NCI-H2029 (cell line): ENCODE data around the gene CD209.
"Not testable (repeated sequence)": the region's sequence is repeated elsewhere in the genome, so short reads cannot be mapped to it uniquely, and the experiment has no call there.

ENCODE experiments used
- DNase-seq: peaks from one replicate; lab custom pipeline; 2025; lab: John Stamatoyannopoulos, UW

The CD209 gene

DNA sequence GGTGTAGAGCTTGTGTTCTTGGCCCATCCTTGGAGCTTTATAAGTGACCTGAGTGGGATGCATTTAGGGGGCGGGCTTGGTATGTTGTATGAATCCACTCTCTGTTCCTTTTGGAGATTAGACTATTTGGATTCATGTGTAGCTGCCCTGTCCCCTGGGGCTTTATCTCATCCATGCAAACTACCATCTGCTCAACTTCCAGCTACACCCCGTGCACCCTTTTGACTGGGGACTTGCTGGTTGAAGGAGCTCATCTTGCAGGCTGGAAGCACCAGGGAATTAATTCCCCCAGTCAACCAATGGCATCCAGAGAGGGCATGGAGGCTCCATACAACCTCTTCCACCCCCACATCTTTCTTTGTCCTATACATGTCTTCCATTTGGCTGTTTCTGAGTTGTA lies 21.8 kb upstream of the CD209 start:
- no peak for DNase-seq

DNA sequence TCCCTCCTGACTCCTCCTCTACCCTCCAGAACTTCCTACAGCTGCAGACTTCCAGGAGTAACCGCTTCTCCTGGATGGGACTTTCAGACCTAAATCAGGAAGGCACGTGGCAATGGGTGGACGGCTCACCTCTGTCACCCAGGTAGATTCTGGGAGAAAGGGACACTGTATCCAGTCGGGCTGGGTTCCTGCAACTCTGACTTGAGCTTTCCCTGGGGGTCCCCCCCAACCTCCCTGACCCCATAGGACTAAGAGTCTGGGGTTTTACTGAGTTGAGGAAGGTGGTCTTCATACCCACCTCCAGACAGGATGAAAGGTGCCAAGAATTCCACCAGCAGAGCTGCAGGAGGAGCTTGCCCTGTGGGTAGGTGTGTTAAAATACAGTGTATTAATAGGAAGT lies 20.2 kb upstream of the CD209 start:
- DNase-seq: no peak

DNA sequence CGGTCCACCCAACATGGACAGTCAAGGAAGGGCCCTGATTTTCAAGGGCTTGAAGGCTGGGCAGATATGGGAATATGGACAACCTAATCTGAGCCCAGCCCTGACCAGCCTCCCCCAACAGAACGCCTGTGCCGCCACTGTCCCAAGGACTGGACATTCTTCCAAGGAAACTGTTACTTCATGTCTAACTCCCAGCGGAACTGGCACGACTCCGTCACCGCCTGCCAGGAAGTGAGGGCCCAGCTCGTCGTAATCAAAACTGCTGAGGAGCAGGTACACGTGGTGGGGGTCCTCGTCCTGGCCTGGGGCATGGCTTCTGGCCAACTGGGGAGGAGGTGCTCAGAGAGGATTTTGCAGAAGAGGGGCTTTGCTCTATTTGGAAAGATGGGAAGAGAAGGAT lies 19.2 kb upstream of the CD209 start:
- no peak for DNase-seq

DNA sequence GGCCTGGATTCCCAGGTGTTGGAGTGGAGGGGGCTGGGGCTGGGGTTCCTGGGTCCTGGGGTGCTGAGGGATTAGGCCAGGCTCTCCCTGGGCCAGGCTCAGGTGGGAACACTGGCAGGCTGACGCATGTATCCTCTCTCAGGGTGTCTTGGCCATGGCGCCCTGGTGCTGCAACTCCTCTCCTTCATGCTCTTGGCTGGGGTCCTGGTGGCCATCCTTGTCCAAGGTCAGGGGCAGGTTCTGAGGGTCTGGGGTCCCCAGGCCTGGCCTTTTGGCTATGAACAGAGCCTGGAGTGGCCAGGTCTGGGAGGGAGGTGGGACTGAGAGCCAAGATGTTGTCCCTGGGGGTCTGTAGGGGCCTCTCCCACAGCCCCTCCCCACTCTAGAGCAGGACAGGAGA lies 17.7 kb upstream of the CD209 start:
- not testable (repeated sequence) for DNase-seq

DNA sequence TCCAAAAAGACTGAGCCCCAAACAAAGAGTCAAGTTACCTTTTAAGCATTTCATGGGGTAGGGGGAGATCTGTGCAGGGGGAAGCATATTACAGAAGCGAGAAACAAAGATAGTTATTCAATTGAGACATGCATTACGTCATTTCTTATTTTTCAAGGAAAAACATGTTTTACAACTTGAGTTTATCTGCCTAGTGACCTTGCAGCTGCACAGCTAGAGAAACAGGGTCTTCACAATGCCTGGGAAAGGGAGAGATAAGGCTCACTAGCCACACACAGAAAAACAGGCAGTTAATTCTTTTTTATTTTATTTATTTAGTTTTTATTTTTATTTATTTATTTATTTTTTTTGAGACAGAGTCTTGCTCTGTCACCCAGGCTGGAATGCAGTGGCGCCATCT lies 16.8 kb upstream of the CD209 start:
- DNase-seq: not testable (repeated sequence)

DNA sequence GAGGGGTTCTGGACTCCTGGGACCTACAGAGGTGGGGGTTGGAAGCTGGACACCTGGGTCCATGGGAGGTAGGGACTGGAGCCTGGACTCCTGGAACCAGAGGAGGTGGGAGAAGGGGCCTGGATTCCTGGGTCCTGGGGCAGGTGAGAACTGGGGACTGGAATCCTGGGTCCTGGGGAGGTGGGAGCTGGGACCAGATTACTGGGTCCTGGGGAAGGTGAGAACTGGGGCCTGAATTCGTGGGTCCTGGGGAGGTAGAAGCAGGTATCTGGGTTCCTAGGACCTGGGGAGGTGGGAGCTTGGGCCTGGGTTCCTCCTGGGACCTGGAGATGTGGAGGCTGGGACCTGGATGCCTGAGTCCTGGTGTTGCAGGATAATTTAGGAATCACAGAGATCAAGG lies 16.4 kb upstream of the CD209 start:
- no peak for DNase-seq

DNA sequence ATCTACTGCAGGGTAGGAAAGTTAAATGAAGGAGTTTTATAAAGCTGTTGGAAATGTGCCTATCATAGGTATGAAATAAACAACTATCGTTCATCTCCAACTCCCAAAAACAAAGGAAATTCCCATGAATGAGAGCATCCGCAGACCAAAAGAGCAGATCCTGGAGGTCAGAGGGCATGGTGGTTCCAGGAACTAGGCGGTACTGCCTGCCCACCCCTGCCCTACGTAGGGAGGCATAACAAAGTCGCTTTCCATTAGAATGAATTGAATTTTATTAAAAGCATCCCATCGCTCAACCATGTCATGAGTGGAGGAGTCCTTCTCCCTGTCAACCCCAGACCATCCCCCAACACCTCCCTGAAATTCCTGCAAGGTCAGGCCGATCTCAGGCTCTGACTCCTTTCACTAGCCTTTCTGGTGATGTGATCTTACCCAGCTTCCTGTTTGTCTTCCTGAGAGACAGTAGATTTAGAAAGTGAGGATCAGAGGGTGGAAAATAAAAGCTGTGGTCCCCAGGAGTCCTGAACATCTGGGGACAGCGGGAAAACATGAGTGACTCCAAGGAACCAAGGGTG lies 15.5 kb upstream of the CD209 start, which contains the start of gene CLEC4M:
Gene CLEC4M (plus strand): TSS at position 525 of the 575 bp plus-strand sequence. CDS start 24 bp downstream, at position 549.
- no peak for DNase-seq

DNA sequence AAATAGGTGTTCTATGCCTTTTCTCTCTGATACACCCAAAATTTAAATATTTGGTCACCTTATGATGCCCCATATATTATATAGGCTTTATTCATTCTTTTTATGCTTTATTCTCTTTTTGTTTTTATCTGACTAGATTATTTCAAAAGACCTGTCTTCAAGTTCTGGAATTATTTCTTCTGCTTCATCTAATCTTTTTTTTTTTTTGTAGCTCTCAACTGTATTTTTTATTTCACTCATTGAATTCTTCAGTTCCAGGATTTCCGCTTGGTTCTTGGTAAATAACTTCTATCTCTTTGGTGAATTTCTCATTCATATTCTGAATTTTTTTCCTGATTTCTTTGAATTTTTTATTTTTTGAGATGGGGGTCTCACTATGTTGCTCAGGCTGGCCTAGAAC lies 11.8 kb upstream of the CD209 start:
- no peak for DNase-seq

DNA sequence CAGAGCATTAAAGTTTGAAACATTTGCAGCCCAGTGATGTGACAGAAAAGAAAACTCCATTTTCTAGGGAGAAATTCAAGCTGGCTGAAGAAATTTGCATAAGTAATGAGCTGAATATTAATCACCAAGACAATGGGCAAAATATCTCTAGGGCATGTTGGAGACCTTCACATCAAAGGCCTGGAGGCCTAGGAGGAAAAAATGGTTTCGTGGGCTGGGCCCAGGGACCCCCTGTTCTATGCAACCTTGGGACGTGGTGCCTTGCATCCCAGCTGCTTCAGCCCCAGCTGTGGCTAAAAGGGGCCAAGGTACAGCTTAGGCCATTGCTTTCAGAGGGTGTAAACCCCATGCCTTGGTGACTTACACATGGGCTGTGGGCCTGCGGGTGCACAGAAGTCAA lies 10.0 kb upstream of the CD209 start:
- DNase-seq: no peak

DNA sequence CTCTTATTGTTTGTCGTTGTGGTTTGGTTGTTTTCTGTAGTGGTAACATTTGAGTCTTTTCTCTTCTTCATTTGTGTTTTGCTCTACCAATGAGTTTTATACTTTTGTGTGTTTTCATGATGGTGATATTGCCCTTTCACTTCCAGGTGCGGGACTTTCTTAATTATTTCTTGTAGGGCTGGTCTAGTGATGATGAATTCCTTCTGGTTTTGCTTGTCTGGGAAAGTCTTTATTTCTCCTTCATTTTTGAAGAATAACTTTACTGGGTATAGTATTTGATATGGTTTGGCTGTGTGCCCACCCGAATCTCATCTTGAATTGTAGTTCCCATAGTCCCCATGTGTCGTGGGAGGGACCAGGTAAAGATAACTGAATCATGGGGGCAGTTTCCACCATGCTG lies 8.9 kb upstream of the CD209 start:
- no peak for DNase-seq

DNA sequence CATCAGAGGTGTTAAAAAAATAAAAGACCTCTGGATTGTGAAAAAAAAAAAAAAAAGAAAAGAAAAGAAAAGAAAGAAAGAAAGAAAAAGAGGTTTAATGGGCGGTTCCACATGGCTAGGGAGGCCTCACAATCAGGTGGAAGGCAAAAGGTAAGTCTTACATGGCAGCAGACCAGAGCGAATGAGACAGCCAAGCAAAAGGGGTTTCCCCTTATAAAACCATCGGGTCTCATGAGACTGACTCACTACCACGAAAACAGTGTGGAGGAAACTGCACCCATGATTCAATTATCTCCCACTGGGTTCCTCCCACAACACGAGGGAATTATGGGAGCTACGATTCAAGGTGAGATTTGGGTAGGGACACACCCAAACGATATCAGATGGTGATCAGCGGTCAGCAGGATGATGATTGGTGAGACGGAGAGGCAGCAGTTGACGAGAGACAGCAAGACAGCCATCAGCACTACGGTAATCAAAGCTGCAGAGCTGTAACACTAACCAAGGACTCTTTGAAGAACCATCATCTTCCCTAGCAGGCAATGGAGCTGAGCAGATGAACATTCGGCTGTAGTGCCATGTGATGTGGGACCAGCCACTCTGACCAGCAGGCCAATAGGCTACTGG lies 3.9 kb upstream of the CD209 start:
- DNase-seq: no peak

DNA sequence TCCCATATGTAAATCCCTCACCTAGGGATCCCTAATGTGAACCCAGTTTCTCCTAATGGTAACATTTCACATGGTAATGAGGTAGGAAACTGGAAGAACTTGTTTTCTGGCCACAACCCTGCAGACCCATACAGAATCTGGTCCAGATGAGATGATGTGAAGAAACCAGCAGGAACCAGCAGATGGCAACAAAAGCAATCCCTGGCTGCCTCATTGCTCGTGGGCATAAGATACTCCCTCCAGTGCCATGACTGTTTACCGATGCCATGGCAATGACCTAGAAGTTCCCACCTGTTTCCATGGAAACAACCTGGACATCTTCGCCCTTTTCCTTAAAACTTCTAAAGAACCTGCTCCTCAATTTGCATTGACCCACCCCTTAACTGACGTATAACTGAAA lies 1.4 kb upstream of the CD209 start:
- no peak for DNase-seq

DNA sequence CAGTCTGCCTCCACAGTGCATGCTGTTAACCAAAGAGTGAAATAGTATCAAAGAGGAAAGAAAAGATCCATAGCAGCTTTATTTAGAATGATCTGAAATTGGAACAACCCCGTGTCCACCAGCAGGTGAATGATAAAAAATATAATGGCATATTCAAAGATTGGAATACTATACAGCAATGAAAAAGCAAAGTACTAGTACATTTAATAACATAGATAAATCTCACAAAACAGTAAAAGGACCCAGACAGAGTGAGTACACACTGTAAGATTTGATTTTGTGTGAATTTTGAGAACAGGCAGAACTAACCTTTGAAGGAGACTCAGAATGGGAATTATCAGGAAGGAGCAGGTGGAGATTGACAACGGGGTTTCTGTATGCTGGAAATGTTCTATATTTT lies 837 bp upstream of the CD209 start:
- DNase-seq: no peak

DNA sequence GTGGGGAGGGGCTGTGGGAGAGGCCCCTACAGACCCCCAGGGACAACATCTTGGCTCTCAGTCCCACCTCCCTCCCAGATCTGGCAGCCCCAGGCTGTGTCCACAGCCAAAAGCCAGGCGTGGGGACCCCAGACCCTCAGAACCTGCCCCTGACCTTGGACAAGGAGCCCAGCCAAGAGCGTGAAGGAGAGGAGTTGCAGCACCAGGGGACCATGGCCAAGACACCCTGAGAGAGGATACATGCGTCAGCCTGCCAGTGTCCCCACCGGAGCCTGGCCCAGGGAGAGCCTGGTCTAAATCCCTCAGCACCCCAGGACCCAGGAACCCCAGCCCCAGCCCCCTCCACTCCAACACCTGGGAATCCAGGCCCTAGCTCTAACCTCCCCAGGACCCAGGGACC lies 1.0 kb downstream of the CD209 start:
- DNase-seq: not testable (repeated sequence)

DNA sequence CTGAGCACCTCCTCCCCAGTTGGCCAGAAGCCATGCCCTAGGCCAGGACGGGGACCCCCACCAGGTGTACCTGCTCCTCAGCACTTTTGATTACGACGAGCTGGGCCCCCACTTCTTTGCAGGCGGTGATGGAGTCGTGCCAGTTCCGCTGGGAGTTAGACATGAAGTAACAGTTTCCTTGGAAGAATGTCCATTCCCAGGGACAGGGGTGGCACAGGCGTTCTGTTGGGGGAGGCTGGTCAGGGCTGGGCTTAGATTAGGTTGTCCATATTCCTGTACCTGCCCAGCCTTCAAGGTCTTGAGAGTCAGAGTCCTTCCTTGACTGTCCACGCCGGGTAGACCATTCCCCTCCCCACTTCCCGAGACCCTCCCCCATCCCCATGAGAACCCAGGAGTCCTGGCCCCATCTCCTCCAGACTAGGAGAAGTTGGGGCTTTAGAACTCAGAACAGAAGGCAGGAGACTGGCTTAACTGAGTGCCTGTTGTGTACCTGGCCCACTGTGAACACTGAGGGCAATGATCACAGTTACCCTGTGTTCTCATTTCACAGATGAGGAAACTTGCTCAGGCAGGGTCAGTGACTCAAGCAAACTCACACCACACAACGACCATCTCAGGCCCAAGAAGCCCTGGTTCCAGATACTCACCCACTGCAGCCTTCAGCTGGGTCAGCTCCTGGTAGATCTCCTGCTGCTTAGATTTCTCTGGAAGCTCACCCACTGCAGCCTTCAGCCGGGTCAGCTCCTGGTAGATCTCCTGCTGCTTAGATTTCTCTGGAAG lies 2.3 kb downstream of the CD209 start:
- no peak for DNase-seq

DNA sequence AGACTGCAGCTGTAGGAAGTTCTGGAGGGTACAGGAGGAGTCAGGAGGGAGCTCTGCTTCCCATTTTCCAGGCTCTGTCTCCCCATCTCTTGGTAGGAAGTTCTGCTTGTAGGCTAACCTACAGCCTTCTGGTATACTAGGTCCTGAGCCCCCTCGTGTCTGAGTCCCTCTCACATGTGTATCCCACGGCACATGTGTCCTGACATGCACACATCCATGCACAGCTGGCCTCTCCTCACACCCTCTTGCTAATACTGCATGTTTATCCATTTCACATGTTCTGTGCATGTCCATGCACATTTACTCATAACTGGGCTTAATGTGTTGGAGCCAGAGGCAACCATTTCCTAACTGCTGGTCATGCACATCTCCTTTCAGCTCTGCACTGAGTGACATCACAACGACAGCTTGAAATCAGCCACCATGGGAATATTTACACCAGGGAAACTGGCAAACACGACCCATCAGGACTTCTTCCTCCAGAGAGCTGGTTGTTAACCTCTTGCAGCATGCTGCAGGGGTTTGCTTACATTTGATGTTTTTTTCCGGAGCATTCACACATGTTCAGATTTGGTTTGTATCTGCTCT lies 3.0 kb downstream of the CD209 start:
- no peak for DNase-seq

DNA sequence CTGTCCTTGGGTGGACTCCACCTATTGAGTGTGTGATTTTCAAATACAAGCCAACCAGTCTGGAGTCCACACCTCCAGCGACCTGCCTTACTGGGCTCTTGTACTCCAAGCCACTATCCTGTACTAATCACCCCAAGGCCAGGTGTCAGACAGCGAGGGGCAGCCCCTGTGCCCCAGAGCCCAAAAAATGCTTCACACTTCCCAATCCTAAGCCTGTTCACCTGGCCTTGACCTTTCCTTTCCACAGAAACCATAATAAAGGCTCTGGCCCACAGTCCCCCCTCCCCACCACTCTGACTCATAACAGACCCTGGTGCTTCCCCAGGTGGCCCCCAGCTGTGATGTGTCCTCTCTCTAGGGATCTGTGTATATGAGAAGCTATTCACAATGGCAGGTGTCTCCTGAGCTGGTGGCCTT lies 3.9 kb downstream of the CD209 start:
- no peak for DNase-seq

DNA sequence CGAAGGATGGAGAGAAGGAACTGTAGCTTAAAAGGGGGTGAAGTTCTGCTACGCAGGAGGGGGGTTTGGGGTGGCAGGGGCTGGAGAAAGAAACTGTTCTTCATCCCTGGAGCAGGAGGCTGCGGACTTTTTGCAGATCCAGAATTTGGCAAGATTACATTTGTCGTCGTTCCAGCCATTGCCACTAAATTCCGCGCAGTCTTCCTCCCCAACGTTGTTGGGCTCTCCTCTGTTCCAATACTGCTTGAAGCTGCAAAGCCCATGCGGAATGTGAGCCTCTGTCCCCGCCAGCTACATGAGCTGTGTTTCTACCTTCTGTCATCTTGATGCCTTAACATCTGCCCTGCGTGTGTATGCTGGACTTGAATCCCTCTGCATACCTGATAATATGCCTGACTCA lies 4.3 kb downstream of the CD209 start:
- DNase-seq: no peak

DNA sequence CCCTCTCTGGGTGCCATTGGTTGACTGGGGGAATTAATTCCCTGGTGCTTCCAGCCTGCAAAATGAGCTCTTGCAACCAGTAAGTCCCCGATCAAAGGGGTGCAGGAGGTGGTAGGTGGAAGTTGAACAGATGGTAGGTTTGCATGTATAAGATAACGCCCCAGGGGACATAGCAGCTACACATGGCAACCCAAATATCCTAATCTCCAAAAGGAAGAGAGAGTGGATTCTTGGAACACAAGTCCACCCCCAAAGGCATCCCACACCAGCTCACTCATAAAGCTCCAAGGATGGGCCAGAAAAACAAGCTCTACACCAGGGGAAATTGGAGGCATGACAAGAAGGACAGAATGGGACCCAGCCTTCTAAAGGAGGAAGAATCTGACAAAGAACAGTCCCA lies 4.8 kb downstream of the CD209 start:
- DNase-seq: no peak

DNA sequence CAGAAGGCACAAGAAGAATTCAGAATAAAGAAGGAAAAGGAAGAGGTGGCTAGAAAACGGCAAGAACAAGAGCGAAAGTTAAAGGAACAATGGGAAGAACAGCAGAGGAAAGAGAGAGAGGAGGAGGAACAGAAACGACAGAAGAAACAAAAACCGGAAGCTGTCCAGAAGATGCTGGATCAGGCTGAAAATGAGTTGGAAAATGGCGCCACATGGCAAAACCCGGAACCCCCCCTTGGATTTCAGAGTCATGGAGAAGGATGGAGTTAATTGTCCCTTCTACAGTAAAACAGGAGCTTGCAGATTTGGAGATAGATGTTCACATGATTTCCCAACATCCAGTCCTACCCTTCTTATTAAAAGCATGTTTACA lies 6.7 kb downstream of the CD209 start:
- DNase-seq: no peak

DNA sequence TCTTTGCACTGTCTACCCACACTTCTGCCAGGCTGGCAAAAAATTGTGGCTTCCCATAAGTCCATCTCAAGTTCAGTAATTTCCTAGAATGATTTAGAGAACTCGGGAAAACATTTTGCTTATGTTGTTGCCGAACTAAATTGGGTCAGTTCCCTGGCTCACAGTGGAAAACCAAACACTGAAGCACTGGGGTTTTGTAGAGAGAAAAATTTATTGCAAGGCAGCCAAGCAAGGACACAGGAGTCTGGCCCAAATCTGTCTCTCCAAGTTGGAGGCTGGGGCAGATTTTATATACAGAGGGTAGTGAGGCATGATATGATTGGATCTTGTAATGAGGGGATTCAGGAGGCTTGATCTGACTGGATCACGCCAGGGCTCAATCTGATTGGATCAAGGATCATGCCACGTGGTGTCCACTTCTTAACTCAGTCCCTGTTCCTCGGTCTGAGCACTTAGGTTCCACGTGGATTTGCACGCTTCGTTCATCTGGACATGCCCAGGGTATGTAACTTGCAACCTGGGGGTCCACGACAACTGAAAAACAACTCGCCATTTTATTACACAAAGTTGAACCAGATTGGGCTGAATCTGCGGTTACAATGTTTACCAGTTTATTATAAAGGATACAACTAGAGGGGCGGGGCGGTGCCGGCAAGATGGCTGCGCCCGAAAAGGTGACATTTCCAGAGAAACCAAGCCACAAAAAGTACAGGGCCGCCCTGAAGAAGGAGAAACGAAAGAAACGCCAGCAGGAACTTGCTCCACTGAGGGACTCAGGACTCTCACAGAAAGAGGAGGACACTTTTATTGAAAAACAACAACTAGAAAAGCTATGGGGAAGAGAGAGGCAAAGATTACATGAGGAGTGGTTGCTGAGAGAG lies 7.3 kb downstream of the CD209 start:
- no peak for DNase-seq

DNA sequence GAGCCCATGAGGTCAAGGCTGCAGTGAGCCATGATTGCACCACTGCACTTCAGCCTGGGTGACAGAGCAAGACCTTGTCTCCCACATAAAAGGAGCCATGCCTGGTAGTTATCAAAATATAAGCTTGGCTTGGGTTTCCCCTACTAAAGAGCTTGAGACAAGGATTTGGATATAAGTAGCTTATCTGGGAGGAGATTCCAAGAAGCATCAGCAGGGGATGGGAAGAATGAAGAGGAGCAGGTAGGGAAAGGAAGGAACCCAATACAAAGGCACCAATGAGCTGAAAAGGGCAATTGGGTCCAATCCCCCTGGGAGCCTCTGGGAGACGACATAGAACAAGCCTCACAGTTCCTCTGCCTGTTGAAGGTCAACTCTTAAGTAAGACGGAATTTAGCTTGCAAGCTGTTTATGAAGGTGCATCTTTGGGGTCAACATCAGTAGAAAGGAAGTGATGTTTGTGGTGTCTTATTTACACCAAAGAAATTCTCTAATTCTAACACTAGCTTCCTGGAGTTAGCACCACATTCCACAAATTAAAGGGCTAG lies 8.1 kb downstream of the CD209 start:
- no peak for DNase-seq
